PFSK-1 (cell line): Measurements from ENCODE around the gene PITPNM3.

Experiments used
- POLR2AphosphoS5 ChIP-seq: IDR thresholded peaks from 2 replicates; pipeline ENCODE4 v1.6.1; 2012; ENCODE audit warnings: low read depth, mild to moderate bottlenecking, control low read depth, low read length, moderate library complexity
- SIN3A ChIP-seq: IDR thresholded peaks from 2 replicates; pipeline ENCODE4 v1.6.1; 2012; ENCODE audit warnings: mild to moderate bottlenecking, low read length, moderate library complexity, borderline replicate concordance; ENCODE audit not compliant: insufficient read depth
- TAF1 ChIP-seq: IDR thresholded peaks from 2 replicates; pipeline ENCODE4 v1.6.1; 2012; ENCODE audit warnings: low read length, control low read depth, borderline replicate concordance; ENCODE audit not compliant: insufficient read depth
- TF ChIP-seq, protein P1 (sequence below), 2 experiments: IDR thresholded peaks; 2 replicates each; pipeline versions ENCODE4 v1.6.1 to v1.8.0; 2011 to 2012; ENCODE audit warnings: low read depth in 2 of 2, low read length in 2 of 2, control low read depth in 1 of 2, inconsistent platforms in 1 of 2, mild to moderate bottlenecking in 1 of 2, moderate library complexity in 1 of 2; ENCODE audit not compliant: insufficient read depth in 1 of 2

DNA sequence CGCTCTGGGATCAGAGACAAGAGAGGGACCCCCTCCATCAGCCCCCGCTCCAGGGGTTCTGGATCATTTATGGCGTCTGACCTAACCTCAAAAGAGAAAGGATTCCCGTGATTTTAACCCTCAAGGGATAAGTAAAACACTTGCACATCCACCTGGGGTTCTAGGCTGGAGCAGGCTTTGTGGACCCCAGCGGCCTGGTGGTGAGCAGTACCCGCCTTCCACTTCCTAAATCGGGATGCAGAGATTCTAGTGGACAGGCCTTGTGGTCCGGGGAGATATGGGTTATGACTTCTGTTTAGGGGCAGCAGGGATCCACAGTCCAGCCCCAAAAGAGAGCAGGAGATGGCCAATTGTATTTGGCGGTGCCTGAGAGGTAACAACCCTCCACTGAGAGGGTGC, 684 bp upstream of the PITPNM3 start:
- TF ChIP-seq POLR2AphosphoS5 (no peak), TAF1 (no peak), SIN3A (no peak)
- TF ChIP-seq, protein P1, sequence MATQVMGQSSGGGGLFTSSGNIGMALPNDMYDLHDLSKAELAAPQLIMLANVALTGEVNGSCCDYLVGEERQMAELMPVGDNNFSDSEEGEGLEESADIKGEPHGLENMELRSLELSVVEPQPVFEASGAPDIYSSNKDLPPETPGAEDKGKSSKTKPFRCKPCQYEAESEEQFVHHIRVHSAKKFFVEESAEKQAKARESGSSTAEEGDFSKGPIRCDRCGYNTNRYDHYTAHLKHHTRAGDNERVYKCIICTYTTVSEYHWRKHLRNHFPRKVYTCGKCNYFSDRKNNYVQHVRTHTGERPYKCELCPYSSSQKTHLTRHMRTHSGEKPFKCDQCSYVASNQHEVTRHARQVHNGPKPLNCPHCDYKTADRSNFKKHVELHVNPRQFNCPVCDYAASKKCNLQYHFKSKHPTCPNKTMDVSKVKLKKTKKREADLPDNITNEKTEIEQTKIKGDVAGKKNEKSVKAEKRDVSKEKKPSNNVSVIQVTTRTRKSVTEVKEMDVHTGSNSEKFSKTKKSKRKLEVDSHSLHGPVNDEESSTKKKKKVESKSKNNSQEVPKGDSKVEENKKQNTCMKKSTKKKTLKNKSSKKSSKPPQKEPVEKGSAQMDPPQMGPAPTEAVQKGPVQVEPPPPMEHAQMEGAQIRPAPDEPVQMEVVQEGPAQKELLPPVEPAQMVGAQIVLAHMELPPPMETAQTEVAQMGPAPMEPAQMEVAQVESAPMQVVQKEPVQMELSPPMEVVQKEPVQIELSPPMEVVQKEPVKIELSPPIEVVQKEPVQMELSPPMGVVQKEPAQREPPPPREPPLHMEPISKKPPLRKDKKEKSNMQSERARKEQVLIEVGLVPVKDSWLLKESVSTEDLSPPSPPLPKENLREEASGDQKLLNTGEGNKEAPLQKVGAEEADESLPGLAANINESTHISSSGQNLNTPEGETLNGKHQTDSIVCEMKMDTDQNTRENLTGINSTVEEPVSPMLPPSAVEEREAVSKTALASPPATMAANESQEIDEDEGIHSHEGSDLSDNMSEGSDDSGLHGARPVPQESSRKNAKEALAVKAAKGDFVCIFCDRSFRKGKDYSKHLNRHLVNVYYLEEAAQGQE (IDR thresholded peaks at IDR 0.05; ENCODE audit: insufficient read depth in 1 of 2, low read depth in 2 of 2, low read length in 2 of 2) = no peak
